HK-2 (cell line): Measurements from ENCODE around the gene AGBL4.

ENCODE experiments used
- DNase-seq: peaks from one replicate; pipeline ENCODE4 v3.0.0-alpha.2; 2018; ENCODE audit not compliant: unreplicated experiment

AGBL4 gene

DNA sequence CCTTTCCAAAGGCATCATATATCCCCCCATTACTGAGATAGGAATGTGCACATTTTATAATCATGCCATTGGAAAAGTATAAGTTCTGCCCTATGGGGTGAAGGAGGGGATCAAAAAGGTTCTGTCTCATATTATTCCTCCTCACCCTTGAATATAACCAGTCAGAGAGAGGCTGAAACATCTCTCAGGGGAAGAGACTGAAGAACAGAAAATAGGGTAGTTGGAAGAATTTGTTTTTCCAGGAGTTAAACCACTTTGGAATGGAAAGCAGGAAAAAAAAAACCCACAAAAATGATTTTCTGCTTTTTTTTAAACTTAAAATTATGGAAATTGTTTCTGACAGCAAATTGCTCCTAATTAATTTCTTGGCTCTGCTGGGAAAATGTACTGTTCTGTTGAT lies 1194.3 kb downstream of the AGBL4 start:
- no peak for DNase-seq

DNA sequence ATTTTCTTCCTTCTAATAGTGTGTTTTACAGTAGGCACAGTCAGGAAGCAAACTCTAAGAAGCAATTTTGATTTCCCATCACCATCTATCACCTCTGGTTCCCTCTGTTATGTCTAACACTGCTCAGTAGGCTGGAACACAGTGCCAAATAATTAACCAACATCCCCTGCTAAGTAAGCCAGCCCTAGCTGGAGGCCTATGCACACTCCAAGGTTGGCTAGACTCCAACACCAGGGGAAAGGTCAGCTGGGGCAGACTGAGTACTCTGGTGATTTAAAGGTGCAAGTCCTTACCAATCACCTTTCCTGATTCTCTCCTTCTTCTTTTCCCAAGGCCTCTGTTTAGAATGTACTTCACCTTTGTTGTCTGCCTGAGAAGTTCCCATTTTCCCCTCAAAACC lies 1200.6 kb downstream of the AGBL4 start:
- DNase-seq: peak; percentile 24

DNA sequence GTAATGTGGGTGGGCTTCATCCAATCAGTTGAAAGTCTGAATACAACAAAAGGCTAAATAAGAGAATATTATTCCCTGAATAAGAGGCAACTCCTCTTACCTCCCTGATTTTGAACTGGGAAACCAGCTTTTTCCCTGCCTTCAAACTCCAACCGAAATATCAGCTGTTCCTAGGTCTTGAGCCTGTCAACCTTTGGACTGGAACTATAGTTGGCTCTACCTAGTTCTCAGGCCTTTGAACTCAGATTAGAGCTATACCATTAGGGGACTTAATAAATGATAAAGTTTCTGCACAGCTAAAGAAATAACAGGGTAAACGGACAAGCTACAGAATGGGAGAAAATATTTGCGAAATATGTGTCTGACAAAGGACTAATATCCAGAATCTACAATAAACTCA lies 1203.3 kb downstream of the AGBL4 start:
- no peak for DNase-seq

DNA sequence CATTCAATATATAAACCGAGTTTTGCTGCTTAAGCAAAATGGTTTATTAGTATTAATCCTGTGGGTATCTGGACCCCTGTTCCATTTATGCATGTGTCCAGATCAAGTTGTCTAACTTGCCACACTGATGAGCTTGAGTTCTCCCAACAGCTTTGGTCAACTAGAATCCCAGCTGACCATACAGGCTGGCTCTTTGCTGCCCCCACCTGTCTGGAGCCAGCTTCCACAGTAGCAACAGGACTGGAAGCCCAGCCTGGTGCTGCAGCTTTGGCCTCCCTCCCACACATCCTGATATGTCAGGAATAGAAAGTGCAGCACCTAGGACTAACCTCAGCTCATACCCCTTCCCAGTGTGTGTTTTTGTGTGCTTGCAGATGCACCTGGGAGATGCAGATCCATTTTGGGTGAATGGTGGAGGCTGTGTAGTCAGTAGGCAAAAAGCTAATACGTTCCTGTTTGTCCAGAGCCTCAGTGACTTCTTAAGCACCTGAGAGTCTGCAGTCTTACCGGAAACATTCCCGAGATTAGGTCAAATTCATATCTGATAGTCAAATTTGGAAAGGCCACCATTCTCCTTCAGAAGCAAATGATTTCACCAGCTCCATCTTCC lies 1206.1 kb downstream of the AGBL4 start:
- peak; percentile 41 for DNase-seq

DNA sequence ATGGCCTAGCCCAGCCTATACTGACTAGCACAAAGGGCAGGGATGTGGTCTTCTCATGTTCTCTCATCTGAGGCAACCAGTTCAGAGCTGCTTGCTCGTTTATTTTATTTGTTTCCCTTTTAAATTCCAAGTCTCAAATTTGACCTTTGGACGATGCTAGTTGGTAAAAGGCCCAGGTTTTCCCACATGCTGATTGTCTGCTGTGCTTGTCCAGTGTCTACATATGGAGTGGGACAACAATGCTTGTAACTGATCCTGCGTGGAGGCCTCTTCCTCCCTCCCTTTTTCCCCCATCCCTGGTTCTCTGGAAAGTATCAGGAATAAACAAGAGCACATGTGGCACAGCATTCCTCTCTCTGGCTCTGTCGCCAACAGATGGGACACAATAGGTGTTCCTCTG lies 1213.0 kb downstream of the AGBL4 start:
- DNase-seq: no peak

DNA sequence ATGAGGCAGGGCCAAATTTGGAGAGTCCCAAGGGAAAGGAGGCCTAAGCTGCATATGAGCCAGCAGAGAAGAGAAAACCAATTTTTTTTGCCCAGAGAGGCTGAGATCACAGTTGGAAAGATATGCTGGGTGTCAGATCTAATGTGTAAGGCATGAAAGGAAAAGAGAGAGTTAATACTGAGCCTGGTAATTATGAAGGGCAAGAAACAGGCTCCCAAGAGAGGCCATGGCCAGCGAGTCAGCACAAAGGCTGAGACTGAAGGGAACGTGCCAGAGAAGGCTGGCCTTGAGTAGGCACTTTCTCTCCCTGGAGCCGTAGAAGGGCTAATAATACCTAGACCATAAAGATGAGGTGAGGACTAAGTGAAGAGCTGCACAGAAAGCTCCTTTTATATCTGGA lies 1215.3 kb downstream of the AGBL4 start:
- DNase-seq: no peak

DNA sequence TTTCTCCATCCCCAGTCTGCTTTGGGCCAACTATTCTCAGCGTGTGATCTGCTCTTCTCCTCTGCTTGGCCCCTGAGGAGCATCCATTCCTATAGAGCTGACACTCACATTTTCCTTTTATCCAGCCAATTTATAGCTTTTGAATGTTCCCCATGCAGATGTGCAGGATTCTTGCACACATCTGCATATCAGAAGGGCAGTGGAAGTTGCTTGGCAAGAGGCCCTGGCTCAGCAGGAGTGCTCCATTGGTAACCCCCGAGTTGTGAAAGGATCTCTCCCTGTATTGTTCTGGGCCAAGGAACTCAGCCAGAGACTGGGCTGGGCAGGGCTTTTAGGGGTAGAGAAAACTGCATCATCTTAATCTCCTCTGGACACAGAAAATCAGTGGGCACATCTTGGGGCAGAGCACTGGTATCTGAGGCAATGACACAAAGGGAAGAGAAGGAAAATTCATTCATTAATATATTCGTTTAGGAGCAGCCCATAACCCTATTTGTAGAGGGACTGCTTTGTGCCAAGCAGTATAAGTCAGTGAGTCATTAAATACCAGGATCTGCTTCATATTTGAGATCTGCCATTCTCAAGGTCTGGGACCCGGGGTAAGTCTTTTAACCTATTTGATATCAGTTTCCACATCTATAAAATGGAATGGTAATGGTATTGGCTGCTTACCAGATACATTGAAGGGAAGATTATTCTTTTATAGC lies 1216.0 kb downstream of the AGBL4 start:
- no peak for DNase-seq

DNA sequence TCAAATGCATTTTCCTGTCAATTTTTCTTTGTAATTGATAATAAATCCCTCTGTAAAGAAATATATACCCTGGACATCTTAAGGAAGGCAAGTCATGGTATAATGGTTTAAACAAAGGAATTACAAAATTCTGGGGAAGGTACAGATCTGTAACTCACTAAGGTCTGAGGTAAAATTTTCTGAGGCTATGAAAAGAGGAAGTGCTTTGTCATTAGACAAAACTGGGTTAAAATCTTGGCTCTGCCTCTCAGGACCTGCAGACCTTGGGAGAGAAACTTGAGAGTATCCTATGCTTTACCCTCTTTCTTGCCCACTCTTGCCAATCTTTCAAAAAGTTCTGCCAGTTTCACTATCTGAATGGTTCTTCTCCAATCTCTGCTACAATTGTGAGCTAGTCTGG lies 1220.3 kb downstream of the AGBL4 start:
- DNase-seq: no peak

DNA sequence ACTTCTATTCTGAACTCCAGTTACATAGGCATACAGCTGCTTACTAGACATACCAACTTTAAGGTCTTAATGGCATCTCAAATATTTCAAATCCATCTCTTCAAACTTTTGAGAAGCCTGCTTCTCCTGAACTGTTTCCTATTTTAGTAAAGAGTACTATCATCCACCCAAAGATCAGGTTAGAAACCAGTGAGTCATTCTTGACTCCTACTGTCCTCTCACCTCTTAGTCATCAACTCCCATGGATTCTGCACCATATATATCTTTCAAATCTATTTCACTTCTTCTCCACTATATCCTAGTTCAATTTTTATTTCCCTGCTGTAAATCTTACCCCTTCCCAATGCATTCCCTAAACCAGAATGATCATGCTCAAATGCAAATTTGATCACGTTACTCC lies 1228.9 kb downstream of the AGBL4 start:
- DNase-seq: no peak

DNA sequence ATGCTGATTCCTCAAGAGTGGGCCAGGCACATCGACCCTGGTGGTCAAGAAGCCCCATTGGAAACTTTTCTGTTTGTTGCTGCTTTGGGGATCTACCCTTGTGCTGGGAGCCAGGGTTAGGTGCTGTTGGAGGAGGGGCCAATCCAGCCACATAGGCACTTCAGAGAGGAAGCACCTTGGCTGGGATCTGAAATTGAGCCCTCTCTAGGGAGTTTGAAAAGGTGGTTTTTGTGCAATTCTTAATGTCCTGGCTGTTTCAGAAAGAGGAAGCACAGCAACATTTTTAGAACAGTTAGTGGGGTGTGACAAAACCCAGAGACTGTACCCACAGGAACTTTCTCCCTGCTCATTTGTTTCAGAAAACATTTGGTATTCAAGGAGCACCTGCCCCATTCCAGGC lies 1229.9 kb downstream of the AGBL4 start:
- DNase-seq: no peak

DNA sequence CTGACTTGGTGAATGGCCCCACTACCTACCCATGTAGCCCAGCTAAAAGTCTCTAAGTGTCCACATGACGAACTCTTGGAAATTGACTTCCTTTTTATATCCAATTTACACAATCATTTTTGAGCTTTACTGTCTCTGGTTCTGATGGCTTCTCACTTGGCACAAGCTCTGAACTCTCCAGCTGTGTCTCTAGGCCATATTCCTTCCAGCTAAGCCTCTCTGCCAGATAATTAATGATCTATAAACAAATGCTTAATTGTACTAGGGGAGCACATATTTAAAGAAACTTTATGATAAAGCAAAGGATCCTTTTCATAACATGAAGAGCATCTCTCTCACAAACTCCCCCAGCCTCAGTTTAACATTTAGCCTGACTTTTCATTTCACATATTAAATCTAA lies 1230.8 kb downstream of the AGBL4 start:
- no peak for DNase-seq

DNA sequence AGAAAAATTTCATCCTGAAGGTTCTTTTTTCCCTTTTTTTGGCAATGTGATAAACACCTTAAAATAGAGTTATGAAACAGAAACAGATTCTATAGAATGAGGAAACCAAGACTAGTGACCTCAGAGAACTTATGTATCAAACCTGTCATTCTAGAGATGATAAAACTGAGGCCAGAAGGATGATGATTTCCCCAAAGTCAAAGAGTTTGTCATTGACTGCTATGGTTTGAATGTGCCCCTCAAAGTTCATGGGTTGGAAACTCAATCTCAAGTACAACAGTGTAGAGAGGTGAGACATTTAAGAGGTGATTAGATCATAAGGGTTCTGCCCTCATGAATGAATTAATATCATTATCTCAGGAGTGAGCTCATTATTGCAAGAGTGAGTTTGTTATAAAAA lies 1233.4 kb downstream of the AGBL4 start:
- no peak for DNase-seq

DNA sequence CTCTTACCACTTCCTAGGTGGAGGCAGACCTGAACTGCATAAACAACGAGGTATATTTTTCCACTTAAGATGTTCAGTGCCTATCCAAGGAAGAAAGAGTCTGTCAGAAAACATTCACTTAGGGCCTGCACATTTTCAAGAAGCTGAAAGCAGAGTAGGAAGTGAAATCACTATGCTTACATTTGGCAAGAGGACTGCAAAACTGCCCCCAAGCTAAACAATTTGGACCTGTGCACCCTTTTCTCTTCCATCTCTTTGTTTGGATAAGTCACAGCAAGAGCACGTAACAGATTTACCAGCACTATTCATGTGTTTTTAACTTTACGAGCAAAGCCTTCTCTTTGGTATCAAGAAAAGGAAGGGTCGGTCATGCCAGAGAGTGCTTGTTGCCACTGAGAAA lies 1233.9 kb downstream of the AGBL4 start:
- DNase-seq: no peak

DNA sequence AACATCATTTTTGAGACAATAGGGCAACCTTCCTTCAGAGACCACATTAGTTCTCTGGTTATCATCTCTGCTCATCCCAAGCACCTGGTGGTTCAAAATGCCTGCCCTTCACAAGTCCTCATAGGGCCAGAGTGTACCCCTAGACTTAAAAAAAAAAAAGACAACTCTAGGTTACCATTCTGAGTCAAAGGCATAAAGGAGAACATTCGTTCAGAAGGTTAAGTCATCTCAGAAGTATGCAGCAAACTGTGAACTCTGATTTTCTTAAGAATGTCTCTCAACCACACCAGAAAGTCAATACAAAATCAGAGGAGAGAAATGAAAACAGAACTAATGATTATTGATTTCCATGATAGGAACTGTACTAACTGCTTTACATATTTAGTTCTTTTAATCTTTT lies 1237.9 kb downstream of the AGBL4 start:
- no peak for DNase-seq

DNA sequence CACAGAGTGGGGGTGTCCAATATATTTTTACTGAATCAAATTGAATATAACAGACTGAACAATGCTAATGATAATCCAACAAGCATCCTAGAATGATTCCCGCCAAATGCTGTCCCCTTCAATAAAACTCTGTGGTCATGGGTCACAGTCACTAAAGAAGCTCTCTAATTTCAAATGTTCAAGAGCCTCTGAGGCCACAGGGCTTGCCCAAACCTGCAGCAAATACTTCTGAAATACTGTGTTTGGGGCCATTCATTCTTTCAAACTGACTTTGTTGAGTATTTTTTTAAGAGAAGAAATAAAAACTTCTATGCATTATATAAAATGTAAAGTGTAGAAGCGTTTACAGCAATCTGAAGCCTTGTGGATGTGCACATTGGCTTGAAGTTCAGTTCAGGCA lies 1239.5 kb downstream of the AGBL4 start:
- no peak for DNase-seq

DNA sequence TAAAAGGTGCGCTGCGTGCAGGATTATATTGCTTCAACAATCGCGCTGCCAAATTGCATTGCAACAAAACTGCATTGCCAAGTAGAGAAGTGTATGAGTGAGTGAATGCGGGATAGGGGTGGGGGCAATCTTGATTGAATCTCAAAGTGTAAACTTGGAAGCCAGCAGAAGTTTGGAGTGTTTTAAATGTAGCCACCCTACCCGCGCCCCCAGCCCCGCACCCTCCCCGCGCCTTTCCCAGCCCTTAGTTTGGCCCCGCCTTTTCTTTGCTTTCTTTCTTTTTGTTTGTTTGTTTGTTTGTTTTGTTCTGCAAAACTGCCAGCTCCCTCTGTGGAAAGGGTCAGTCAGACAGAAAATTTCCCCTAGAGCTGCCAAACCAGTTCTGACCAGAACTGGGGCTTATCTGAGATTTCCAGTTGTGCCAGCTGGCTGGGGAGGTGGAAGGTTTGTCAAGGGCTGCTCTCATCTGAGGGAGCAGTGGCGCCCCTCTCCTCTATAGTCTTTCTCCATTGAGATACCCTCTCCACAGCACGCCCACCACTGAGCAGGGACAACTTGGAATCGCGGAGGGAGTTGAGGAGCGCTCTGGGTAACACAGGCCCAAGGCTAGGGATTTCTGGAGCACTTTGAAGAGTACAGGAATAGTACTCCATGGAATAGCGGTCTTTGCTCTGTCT lies 1246.4 kb downstream of the AGBL4 start:
- DNase-seq: no peak

DNA sequence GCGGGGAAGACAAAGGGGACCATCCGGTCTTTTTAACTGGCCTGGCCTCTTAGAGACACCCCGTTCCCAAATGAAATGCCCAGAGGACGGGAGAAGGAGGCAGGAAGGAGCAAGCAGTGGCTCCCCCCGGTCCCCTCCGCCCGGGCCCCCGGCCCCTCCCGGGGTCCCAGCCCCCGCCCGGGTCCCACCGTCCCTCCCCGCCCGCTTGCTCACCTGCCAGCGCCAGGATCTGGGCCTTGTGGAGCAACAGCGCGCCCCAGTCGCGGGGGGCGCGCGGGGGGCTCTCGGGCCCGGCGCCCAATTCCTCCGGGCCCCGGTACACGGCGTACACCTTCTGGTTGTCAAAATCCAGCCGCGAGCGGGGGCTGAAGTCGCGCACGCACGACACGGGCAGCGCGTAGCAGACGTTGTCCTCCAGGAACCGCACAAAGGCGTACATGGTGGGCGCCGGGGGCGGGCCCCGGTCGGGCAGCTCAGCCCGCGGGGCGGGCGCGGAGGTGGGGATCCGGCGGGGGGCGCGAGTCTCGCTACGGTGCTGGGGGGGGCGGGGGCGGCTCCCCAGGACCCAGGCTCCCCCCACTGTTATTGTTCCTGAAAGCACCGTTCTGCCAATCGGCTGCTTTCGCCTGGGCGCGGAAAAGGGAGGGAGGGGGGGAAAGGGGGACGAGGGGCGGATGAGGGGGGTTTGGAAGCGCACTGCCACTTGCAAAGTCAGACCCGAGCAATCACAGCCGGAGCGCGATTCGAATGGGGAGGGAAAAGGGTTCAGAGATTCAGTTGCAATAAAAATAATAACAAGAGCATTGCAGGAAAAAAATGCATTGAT lies 1247.1 kb downstream of the AGBL4 start, which contains the start of gene BEND5:
TSS of gene BEND5 (minus strand) at position 499 of the 826 bp plus-strand sequence. CDS start at position 439, 60 bp downstream.
- no peak for DNase-seq

DNA sequence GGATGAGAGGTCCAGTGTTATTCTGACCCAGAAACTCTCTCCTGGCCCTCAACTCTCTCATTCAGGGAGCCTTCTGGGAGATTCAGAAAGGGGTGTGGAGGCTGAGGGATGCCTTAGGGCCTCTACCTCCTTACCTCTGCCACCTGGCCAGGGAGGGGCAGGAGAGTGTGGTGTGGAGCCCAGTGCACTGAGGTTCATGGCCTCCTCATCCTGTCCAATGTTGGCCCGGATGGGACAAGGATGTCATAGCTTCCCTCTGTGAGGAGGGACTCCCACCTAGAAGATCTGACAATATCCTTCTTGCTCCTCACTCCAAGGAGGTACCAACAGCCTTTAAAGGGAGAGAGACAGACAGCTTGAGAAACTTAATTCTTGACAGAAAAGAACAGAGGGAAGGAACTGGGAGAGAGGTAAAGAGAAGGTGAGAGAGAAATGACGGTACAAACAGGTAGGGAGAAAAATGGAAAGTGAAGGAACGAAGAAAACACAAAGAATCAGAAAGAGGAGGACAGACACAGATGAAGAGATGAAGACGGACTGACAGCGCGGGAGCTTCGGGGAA lies 1247.8 kb downstream of the AGBL4 start:
- DNase-seq: no peak

DNA sequence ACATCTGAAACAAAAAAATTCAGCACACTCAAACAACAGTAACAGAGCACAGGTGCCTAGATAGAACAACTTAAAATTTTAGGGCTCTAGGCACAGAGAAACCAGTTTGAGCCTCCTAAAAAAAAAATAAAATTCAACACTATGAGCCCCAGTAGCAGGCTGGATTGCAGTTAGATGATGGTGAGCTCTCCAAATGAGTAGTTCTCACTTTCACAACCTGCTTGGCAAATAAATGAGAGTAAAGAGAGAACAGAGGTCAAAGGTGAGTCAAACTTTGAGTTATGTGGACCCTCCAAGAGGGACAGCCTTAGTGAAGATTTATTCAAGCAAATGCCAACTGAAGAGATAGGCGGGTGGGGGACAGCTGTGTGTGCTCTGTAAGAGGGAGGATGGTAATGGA lies 1250.6 kb downstream of the AGBL4 start:
- no peak for DNase-seq

DNA sequence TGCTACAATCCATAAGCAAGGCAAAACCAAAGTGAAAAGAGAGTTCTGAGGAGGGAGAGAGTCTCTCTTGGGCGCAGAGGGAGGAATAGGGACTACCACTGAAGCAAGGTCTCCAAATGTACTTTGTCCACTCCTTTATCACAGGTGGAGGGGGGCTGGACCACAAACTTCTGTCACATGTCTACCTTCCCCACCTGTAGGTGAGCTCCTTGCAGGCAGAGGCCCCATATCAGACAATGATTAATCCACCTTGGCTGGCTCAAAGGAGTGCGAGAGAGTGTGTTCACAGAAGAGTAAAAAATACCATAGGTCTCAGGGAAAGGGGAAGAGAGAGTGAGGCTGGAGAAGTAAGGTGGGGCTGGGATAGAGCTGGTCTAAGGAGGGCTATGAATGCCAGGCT lies 1251.5 kb downstream of the AGBL4 start:
- no peak for DNase-seq

DNA sequence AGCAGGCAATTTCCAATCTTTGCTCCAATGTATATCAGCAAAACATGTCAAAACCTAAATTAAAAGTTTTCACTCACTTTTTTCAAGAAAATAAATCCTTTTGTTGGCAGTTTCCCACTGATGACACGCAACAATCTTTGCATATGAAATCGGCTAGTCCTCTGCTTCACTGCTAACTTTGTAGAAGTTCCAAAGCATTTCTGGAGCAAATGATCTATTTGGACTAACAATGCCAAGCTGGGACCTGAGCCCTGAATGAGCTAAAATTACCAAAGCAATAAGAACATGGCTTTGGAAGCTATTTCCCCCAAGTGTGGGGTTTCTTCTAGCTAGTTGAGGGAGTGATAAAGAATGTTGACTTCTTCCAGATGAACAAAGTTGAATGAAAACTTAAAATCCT lies 1252.2 kb downstream of the AGBL4 start:
- DNase-seq: no peak

DNA sequence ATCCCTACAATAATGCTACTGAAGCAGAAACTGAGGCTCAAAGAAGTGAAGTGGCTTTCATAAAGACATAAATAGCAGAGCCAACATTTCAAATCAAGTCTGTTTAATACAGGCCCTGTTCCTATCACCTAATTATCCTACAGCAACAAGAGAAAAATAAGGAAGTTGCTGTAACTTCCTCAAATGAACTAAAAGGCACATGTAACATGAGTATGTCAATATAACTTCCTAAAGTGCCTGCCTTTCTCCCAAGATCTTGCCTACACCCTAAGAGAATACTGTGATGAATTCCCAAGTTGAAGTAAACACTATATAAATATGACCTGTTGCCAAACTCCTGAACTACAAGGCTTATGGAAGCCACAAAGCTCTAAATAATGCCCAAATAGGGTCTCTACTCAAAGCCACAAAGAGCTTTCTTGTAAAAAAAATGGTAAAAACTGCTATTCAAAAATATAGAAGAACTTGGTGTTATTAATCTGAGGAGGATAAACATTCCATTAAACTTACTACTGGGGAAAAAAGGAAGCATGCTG lies 1255.7 kb downstream of the AGBL4 start:
- DNase-seq: no peak
